Nephron (organoid): ENCODE measurements around the gene COL6A3.

Source experiments
- H3K27ac Mint-ChIP-seq, 3 experiments: 2 replicates each; pipeline ENCODE4 v1.8.0; 2020; ENCODE audit warnings: mixed read lengths in 3 of 3, mild to moderate bottlenecking in 2 of 3, moderate library complexity in 1 of 3
- H3K27me3 Mint-ChIP-seq: 2 replicates; pipeline ENCODE4 v1.8.0; 2021; ENCODE audit warnings: low read depth, mild to moderate bottlenecking, moderate library complexity, mixed read lengths
- H3K36me3 Mint-ChIP-seq: 2 replicates; pipeline ENCODE4 v1.8.0; 2020; ENCODE audit warnings: low read depth, mixed read lengths
- H3K4me1 Mint-ChIP-seq: 2 replicates; pipeline ENCODE4 v1.8.0; 2020; ENCODE audit warnings: mixed read lengths
- H3K4me3 Mint-ChIP-seq, 3 experiments: 2 replicates each; pipeline ENCODE4 v1.8.0; 2020; ENCODE audit warnings: mild to moderate bottlenecking in 3 of 3, mixed read lengths in 3 of 3, moderate library complexity in 2 of 3
- H3K9me3 Mint-ChIP-seq: 2 replicates; pipeline ENCODE4 v1.8.0; 2020; ENCODE audit warnings: mixed read lengths
- TF ChIP-seq, protein P1 (sequence below), 3 experiments: fragments of 200-600 bp; sonication (generic); IDR thresholded peaks; one replicate each; pipeline ENCODE4 v1.5.0; 2021; ENCODE audit warnings: antibody characterized with exemption in 3 of 3; ENCODE audit not compliant: unreplicated experiment in 3 of 3

The COL6A3 gene

DNA sequence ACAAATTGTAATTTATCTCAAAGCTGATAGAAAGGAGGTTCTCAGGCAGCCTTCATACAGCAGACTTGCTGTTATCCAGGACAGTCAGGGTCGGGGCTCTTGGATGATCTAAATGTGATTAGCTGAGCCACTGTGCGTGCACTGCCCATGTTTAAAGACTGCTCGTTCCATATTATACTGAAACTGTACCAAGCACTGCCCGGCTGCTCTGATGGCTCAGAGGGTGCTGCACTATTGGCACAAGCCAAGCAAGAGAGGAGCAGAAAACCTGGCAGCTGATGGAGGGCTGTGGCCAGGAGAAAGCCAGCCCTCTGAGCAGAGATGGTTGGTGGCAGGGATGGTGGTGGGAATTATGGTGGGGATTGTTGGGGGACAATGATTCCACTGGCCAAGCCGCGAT, 63.4 kb downstream of the COL6A3 start:
- Mint-ChIP-seq H3K36me3 (peaks cover 74% of the 10 kb centered on the region), H3K4me3 (no peak overlapping the region), H3K27me3 (no peaks in the 10 kb centered on the region), H3K4me1 (peaks cover 27% of the 10 kb centered on the region), H3K9me3 (no peaks in the 10 kb centered on the region), H3K27ac (no peak overlapping the region)
- TF ChIP-seq, protein P1, sequence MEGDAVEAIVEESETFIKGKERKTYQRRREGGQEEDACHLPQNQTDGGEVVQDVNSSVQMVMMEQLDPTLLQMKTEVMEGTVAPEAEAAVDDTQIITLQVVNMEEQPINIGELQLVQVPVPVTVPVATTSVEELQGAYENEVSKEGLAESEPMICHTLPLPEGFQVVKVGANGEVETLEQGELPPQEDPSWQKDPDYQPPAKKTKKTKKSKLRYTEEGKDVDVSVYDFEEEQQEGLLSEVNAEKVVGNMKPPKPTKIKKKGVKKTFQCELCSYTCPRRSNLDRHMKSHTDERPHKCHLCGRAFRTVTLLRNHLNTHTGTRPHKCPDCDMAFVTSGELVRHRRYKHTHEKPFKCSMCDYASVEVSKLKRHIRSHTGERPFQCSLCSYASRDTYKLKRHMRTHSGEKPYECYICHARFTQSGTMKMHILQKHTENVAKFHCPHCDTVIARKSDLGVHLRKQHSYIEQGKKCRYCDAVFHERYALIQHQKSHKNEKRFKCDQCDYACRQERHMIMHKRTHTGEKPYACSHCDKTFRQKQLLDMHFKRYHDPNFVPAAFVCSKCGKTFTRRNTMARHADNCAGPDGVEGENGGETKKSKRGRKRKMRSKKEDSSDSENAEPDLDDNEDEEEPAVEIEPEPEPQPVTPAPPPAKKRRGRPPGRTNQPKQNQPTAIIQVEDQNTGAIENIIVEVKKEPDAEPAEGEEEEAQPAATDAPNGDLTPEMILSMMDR (IDR thresholded peaks at IDR 0.05; ENCODE audit: unreplicated experiment in 3 of 3): no peak

DNA sequence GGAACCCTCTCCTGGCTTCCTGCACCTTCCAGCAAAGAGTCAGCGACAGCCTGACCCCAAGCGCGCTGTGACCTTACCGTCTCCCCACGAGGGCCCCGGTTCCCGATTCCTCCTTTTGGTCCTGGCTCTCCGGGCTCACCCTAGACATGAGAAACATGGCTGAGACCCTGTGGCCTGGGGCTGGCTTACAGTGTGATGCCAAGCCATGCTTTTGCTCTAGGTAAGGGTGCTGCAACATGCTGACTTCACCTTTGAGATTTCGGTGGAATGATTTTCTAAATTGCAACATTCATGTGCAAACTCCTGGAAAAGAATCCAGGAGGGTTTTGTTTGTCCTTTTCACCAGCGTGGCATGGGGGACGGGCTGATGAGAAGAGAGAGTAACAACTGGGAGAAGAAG, 63.9 kb downstream of the COL6A3 start:
- TF ChIP-seq, protein P1 (IDR thresholded peaks at IDR 0.05; ENCODE audit: unreplicated experiment in 3 of 3): no peak
- no peak overlapping the region for H3K27ac Mint-ChIP-seq
- H3K36me3 Mint-ChIP-seq: peaks cover 76% of the 10 kb centered on the region
- no peak overlapping the region for H3K4me3 Mint-ChIP-seq
- no peaks in the 10 kb centered on the region for H3K27me3 Mint-ChIP-seq
- H3K4me1 Mint-ChIP-seq: peaks cover 22% of the 10 kb centered on the region
- no peaks in the 10 kb centered on the region for H3K9me3 Mint-ChIP-seq

GRCh38 chr2:237348281-237348865, 65.6 kb downstream of the COL6A3 start:
- Mint-ChIP-seq H3K4me3 (no peak overlapping the region), H3K9me3 (no peaks in the 10 kb centered on the region), H3K27me3 (no peaks in the 10 kb centered on the region), H3K27ac (no peak overlapping the region), H3K4me1 (peaks cover 10% of the 10 kb centered on the region), H3K36me3 (peaks cover 76% of the 10 kb centered on the region)
- TF ChIP-seq, protein P1 (IDR thresholded peaks at IDR 0.05; ENCODE audit: unreplicated experiment in 3 of 3): no peak

GRCh38 chr2:237345891-237346640, 67.9 kb downstream of the COL6A3 start:
- Mint-ChIP-seq H3K4me3 (no peak overlapping the region), H3K27ac (no peak overlapping the region), H3K27me3 (no peaks in the 10 kb centered on the region)

GRCh38 chr2:237345411-237345810, 68.6 kb downstream of the COL6A3 start:
- H3K9me3 Mint-ChIP-seq: no peaks in the 10 kb centered on the region
- TF ChIP-seq, protein P1 (IDR thresholded peaks at IDR 0.05; ENCODE audit: unreplicated experiment in 3 of 3): no peak
- no peak overlapping the region for H3K27ac Mint-ChIP-seq
- H3K4me3 Mint-ChIP-seq: no peak overlapping the region
- no peaks in the 10 kb centered on the region for H3K27me3 Mint-ChIP-seq
- H3K4me1 Mint-ChIP-seq: peaks cover 4% of the 10 kb centered on the region
- peaks cover 81% of the 10 kb centered on the region for H3K36me3 Mint-ChIP-seq

More at GRCh38 chr2:237345891-237346640, 67.9 kb downstream of the COL6A3 start:
- Mint-ChIP-seq H3K36me3 (peaks cover 79% of the 10 kb centered on the region), H3K4me1 (peaks cover 4% of the 10 kb centered on the region), H3K9me3 (no peaks in the 10 kb centered on the region)
- TF ChIP-seq, protein P1 (IDR thresholded peaks at IDR 0.05; ENCODE audit: unreplicated experiment in 3 of 3): no peak

DNA sequence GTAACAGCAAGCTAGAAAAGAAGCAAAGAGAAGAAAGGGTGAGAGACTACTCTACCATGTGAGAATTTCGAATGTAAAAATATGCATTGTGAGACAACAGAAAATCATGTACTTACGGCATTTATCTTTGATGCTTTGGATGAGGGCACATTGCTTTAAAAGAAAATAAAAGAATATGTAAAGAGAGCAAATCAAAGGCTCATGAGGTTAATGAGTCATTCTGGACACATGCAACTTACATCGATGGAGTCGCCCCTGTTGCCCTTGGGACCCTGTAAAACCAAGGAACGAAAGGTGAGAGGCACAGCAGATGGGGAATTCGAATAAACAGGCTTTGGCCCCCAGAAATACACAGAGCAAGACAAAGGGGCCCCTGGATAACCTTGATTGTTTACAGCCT, 69.0 kb downstream of the COL6A3 start:
- Mint-ChIP-seq H3K27me3 (no peaks in the 10 kb centered on the region), H3K9me3 (no peaks in the 10 kb centered on the region), H3K4me1 (peaks cover 4% of the 10 kb centered on the region), H3K4me3 (no peak overlapping the region), H3K27ac (no peak overlapping the region), H3K36me3 (peaks cover 80% of the 10 kb centered on the region)
- TF ChIP-seq, protein P1 (IDR thresholded peaks at IDR 0.05; ENCODE audit: unreplicated experiment in 3 of 3): no peak
